Urinary bladder (tissue), 4 donors: ENCODE results near the gene GMDS. TPM values are rescaled to one million over a fixed set of nuclear protein-coding genes. Genes with fewer than 3 reads are reported as not detected.

Experiments
- DNase-seq: peaks from one replicate; pipeline ENCODE4 v3.0.0-alpha.2; 2015; ENCODE audit errors: extremely low spot score
- H3K27ac ChIP-seq: one replicate; pipeline ENCODE4 v1.5.1; 2013; ENCODE audit warnings: low read depth, mild to moderate bottlenecking, moderate library complexity
- H3K36me3 ChIP-seq: one replicate; pipeline ENCODE4 v1.6.1; 2013; ENCODE audit warnings: mild to moderate bottlenecking, moderate library complexity; ENCODE audit not compliant: insufficient read depth
- H3K4me1 ChIP-seq: one replicate; pipeline ENCODE4 v1.6.1; 2013; ENCODE audit warnings: mild to moderate bottlenecking, moderate library complexity; ENCODE audit not compliant: insufficient read depth
- H3K4me3 ChIP-seq: one replicate; pipeline ENCODE4 v1.5.1; 2013; ENCODE audit warnings: low read depth, low read length
- WGBS: extraction: QIAGEN DNeasy Blood & Tissue Kit; methylation state at CpG from one replicate; pipeline ENCODE4 v1.1.7; 2013; 5-methylcytosine and 5-hydroxymethylcytosine counted together
- polyA plus RNA-seq: library from polyadenylated mRNA; stranded (reverse); fragments of 200-250 nt; gene quantifications from one replicate; pipeline ENCODE4 v1.2.3, GENCODE V29; 2013
- total RNA-seq: library from RNA; depleted of rRNA; stranded (reverse); fragments of >200 nt; gene quantifications from one replicate; pipeline ENCODE4 v1.2.3, GENCODE V29; 2014
- donor health status: healthy with polysubstance abuse.
- donor health status: healthy.

GMDS gene
- total and polyA plus RNA-seq, 2 donors: 7.5 to 10.7 TPM

DNA sequence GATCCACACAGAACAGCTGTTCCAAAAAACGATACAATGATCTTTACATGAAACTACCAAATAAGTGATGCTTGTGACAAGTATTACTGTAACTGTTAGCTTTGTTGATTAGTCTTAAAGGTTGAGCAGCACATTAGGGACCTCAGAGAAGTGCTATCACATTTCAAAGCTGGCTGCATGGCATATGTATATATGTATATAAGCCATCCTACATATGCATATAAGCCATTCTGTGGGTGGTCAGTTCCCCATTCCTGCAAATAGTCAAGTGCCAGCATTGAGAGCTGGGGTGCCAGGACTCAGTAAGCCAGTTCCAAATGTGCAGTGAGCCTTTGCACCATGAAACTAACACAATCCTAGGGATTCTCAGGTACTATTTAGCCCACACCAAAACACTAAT lies 339.4 kb downstream of the GMDS start:
- DNase-seq: no peak
- WGBS: 63% methylated on average over 1 of the region's 1 CpG
- H3K36me3 ChIP-seq: no peaks in the 10 kb centered on the region

GRCh38 chr6:1904898-1905297 lies 340.5 kb downstream of the GMDS start:
- Histone ChIP-seq H3K4me3 (no peak overlapping the region), H3K36me3 (no peaks in the 10 kb centered on the region), H3K4me1 (no peaks in the 10 kb centered on the region), H3K27ac (no peak overlapping the region)
- WGBS: 95% methylated on average over 6 of the region's 6 CpGs
- DNase-seq: no peak

More for the DNA sequence above, 339.4 kb downstream of the GMDS start:
- Histone ChIP-seq H3K27ac (no peak overlapping the region), H3K4me1 (no peaks in the 10 kb centered on the region), H3K4me3 (no peak overlapping the region)

DNA sequence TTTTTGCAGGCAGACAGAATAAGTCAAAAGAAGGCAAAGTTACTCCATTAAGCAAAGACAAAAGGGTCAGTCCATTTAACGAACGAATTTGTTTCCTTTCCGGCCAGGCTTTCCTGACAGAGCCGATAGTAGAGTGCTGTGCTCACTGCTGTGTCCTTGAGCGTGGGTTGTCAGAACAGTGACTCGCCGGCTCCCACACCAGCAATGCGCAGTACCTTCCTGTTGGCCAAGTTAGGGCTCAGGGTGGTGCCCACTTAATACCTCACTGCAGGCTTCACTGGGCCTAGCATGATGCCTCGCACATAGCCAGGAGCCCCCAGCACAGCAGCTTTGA lies 341.0 kb downstream of the GMDS start:
- H3K27ac ChIP-seq: no peak overlapping the region
- H3K4me1 ChIP-seq: no peaks in the 10 kb centered on the region
- H3K4me3 ChIP-seq: no peak overlapping the region
- no peak for DNase-seq
- H3K36me3 ChIP-seq: no peaks in the 10 kb centered on the region
- WGBS: 80% methylated on average over 9 of the region's 9 CpGs

DNA sequence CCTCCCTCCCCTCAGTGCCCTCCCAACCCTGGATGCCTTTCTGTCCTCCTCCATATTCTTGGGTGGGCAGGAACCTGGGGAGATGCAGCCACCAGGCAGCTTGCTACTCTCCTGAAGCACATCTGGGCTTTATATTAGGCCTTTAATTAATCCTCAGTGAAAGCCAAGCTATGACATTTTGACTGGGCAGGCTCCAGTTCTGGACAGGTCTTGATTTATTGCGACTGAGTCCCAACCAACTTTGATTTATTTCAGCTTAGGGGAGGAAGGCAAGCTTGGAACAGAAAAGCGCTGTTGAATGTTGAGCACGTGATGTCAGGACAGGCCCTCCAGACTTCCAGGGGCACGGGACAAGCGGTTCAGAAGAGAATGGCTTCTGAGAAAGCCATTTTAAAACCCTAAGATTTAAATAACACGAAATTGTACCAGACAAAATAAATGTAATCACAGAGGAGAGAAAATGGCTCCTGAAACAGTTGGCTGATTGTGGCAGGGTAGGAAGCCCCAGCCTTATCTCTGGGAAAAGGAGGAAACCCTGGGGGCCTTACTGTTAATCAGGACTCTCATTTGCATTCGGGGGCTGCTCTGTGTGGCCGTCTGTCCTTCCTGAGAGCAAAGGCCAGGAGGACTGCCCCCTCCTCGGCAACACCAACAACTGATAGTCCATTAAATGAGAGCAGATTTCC lies 341.5 kb downstream of the GMDS start:
- Histone ChIP-seq H3K4me3 (no peak overlapping the region), H3K36me3 (no peaks in the 10 kb centered on the region), H3K4me1 (no peaks in the 10 kb centered on the region), H3K27ac (no peak overlapping the region)
- WGBS: 55% methylated on average over 9 of the region's 9 CpGs
- peak; percentile 35 for DNase-seq

DNA sequence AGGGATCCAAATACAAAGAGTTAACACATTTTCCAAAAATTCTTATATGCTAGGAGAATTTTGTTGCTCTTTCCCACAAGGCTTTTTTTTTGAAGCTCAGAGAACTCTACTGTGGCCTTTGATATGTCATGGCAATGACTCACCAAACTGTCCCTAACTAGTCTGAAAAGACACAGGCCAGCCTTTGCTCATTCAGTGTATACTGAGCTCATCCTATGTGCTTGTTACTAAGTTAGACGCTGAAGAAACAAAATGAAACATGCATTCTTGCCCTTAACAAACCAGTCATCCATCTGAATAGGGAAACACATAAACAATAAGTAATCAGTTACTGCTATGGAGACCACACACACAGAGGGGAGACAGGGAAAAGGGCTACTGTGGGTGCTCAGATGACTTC lies 343.8 kb downstream of the GMDS start:
- no peak for DNase-seq
- H3K4me3 ChIP-seq: no peak overlapping the region
- H3K27ac ChIP-seq: no peak overlapping the region
- WGBS: 69% methylated on average over 1 of the region's 1 CpG
- H3K36me3 ChIP-seq: no peaks in the 10 kb centered on the region
- no peaks in the 10 kb centered on the region for H3K4me1 ChIP-seq

DNA sequence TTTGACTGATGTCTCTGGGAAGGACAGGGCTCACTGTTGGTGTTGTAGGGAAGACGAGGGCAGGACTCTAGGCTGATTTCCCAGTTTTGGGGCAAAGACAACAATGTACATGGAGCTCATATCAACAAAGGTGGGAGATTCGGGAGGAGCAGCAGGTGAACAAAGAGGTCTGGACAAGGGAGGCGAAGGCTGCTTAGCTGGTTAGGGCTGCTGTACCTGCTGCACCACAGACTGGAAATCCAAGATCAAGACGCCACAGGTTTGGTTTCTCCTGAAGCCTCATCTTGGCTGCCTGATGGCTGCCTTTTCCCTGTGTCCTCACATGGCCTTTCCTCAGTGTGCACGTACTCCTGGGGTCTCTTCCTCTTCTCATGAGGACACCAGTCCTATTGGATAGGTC lies 348.5 kb downstream of the GMDS start:
- H3K36me3 ChIP-seq: no peaks in the 10 kb centered on the region
- 95% methylated on average over 5 of the region's 5 CpGs for WGBS
- no peak overlapping the region for H3K4me3 ChIP-seq
- no peak for DNase-seq
- H3K4me1 ChIP-seq: no peaks in the 10 kb centered on the region
- no peak overlapping the region for H3K27ac ChIP-seq

- H3K4me1 ChIP-seq: no peaks in the 10 kb centered on the region
- 75% methylated on average over 3 of the region's 3 CpGs for WGBS
- H3K36me3 ChIP-seq: no peaks in the 10 kb centered on the region
- H3K4me3 ChIP-seq: no peak overlapping the region
- no peak for DNase-seq
- H3K27ac ChIP-seq: no peak overlapping the region
Observed at GRCh38 chr6:1895721-1896120, 349.7 kb downstream of the GMDS start.

DNA sequence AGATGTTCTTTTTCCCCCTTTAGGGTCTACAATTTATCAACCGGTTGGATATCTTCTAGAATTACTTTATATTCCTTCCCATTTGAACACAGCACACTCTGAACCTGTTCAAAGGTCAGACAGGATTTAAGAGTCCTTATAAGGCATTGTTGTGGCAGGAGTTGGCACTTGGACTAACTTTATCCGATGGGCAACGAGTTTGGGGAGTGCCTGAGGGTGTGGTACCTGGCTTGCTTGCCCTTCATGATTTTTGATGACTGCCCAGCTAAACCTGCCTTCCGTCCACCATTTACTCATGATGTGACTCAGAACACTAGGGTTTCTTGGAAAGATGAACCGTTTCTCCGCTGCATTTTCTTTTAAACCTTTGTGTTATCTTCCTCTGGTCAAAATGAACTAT lies 350.5 kb downstream of the GMDS start:
- DNase-seq: no peak
- no peaks in the 10 kb centered on the region for H3K36me3 ChIP-seq
- no peak overlapping the region for H3K4me3 ChIP-seq
- WGBS: 65% methylated on average over 6 of the region's 6 CpGs
- H3K27ac ChIP-seq: no peak overlapping the region
- no peaks in the 10 kb centered on the region for H3K4me1 ChIP-seq

DNA sequence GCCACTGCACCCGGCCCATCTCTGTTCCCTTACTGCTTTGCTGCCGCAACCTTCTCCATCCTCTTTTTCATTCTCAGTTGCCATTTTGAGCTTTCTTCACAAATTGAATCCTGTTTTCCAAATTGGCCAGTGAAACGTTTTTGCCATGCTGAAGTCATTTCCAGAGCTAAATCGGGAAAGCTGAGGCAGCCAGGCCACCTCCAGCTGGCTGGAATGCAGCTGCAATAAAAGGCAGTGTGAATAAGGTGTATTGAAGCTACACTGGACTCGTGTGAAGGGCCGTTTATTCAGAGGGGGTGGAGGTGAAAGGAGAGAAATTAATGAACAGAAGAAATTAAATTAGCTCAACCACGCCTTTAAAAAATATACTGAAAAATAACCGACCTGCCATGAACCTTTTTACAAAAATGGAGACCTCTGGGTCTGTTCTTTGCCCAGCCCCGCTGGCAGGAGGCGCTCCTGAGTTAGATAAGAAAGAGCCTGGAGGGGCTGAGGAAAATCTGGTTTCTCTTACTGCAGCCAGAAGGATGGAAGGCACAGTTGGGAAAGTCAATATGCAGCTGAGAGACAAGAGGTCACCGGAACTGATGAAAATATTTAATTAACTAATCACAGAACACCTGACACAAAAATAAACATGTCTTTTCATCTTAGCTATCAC lies 351.8 kb downstream of the GMDS start:
- Histone ChIP-seq H3K36me3 (no peaks in the 10 kb centered on the region), H3K4me1 (no peaks in the 10 kb centered on the region), H3K27ac (no peak overlapping the region), H3K4me3 (no peak overlapping the region)
- DNase-seq: no peak
- 68% methylated on average over 11 of the region's 11 CpGs for WGBS

- DNase-seq: no peak
- Histone ChIP-seq H3K4me3 (no peak overlapping the region), H3K4me1 (no peaks in the 10 kb centered on the region), H3K36me3 (no peaks in the 10 kb centered on the region), H3K27ac (no peak overlapping the region)
- WGBS: 82% methylated on average over 6 of the region's 6 CpGs
Observed at GRCh38 chr6:1892716-1893115, 352.7 kb downstream of the GMDS start.

DNA sequence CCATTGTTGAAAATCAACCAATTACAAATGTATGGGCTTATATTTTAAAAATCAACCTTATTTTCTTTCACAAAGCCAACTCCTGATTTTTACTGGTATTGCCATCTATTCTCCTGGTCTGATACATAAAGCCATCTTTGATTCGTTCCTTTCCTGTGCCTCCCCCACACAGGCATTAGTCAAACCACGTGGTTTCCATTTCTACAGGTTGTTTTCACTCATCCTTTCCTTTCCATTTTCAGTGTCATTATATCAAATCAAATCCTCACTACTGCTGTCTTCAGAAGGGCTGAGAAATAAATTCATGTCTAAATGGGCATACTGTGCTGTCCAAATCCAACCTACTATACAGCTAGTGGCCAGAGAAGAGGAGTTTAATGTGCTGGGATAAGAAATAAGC lies 354.4 kb downstream of the GMDS start:
- no peak for DNase-seq
- 90% methylated on average over 2 of the region's 2 CpGs for WGBS
- no peaks in the 10 kb centered on the region for H3K36me3 ChIP-seq
- no peaks in the 10 kb centered on the region for H3K4me1 ChIP-seq
- no peak overlapping the region for H3K4me3 ChIP-seq
- H3K27ac ChIP-seq: no peak overlapping the region

DNA sequence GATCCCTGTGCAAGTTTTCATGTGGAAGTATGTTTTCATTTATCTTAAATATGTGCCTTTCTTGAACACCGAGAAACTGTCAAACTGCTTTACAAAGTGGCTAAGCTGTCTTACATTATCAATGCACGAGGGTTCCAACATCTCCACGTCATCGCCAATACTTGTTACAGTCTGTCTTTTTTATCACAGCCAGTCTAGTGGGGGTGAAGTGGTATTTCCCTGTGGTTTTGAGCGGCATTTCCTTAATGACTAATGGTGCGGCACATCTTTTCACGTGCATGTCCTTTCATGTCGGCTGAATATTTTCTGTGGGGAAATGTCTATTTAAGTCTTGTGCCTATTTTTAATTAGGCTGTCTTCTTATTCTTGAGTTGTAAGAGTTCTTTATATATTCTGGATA lies 355.3 kb downstream of the GMDS start:
- no peak for DNase-seq
- H3K4me3 ChIP-seq: no peak overlapping the region
- no peaks in the 10 kb centered on the region for H3K4me1 ChIP-seq
- H3K36me3 ChIP-seq: no peaks in the 10 kb centered on the region
- no peak overlapping the region for H3K27ac ChIP-seq
- WGBS: 95% methylated on average over 8 of the region's 8 CpGs

GRCh38 chr6:1885576-1886011 lies 359.8 kb downstream of the GMDS start:
- WGBS: 85% methylated on average over 12 of the region's 12 CpGs
- no peaks in the 10 kb centered on the region for H3K4me1 ChIP-seq
- no peak for DNase-seq
- no peak overlapping the region for H3K27ac ChIP-seq
- H3K36me3 ChIP-seq: no peaks in the 10 kb centered on the region
- no peak overlapping the region for H3K4me3 ChIP-seq

- H3K27ac ChIP-seq: no peak overlapping the region
- no peaks in the 10 kb centered on the region for H3K36me3 ChIP-seq
- no peaks in the 10 kb centered on the region for H3K4me1 ChIP-seq
- no peak overlapping the region for H3K4me3 ChIP-seq
- WGBS: 80% methylated on average over 2 of the region's 2 CpGs
- DNase-seq: no peak
Observed at GRCh38 chr6:1884313-1884712, 361.1 kb downstream of the GMDS start.
